CMK (cell line): ENCODE measurements around the gene ESR2.
"Not testable (repeated sequence)": the region's sequence is repeated elsewhere in the genome, so short reads cannot be mapped to it uniquely, and the experiment has no call there.

ENCODE experiments used
- DNase-seq: peaks from one replicate; pipeline ENCODE4 v3.0.0-alpha.2; 2010; ENCODE audit warnings: low read depth

Gene ESR2

GRCh38 chr14:64147126-64147790 is 146.9 kb downstream of the ESR2 start:
- no peak for DNase-seq

DNA sequence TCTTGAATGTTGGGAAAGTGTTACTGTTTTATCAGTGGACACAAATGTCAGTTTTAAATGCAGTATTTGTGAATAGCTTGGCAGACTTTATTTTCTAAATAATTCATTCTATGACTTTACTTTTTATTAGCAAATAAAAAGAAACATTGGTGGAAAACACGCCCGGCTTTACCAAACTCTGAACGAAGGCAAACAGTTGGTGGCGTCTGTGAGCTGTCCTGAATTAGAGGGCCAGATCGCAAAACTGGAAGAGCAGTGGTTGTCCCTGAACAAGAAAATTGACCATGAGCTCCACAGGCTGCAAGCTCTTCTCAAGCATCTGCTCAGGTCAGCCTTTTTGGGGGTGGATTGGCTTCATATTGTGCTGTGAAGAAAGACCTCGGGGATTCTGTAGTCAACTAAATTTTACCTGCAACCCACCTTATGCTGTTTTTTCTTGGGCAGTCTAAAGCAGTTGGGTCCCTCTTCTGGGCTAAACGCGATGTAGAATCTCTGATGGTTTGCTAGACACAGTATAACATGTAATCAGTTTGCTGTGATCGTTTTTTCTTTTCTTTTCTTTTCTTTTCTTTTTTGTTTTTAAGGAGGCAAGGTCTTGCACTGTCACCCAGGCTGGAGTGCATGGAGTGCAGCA is 156.4 kb downstream of the ESR2 start:
- no peak for DNase-seq

- no peak for DNase-seq
These were observed 167.6 kb downstream of the ESR2 start for GRCh38 chr14:64126548-64126947.

- no peak for DNase-seq
These were observed 168.9 kb downstream of the ESR2 start for GRCh38 chr14:64125270-64125669.

GRCh38 chr14:64123241-64123822 is 170.8 kb downstream of the ESR2 start:
- no peak for DNase-seq

- no peak for DNase-seq
These were observed 174.2 kb downstream of the ESR2 start for GRCh38 chr14:64119980-64120379.

DNA sequence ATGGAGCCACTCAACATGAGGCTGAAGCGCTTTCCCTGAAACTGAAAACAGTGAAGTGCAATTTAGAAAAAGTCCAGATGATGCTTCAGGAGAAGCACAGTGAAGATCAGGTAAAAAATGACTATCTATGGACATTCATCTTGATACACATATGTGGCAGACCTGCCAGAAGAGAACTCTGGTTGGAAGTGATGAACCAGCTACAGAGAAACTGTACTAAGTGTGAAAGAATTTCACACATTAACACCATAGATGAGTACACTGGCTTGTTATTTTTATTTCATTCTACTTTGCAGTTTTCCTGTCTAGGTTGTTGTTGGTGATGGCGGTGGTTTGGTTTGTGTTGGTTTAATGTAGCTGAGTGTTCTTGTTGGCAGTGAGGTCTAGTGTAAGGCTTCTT is 174.7 kb downstream of the ESR2 start:
- no peak for DNase-seq

GRCh38 chr14:64118892-64119291 is 175.3 kb downstream of the ESR2 start:
- DNase-seq: no peak

DNA sequence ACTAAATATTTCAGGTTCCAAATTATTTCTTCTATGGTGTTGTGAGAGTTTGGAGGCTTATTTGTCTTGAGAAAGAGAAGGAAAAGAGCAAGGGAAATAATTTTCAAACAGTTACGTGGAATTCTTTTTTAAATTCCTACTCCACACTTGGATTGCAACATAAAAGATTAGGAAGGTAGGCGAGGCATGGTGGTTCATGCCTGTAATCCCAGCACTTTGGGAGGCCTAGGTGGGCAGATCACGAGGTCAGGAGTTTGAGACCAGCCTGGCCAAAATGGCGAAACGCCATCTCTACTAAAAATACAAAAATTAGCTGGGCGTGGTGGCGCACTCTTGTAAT is 175.8 kb downstream of the ESR2 start:
- not testable (repeated sequence) for DNase-seq

DNA sequence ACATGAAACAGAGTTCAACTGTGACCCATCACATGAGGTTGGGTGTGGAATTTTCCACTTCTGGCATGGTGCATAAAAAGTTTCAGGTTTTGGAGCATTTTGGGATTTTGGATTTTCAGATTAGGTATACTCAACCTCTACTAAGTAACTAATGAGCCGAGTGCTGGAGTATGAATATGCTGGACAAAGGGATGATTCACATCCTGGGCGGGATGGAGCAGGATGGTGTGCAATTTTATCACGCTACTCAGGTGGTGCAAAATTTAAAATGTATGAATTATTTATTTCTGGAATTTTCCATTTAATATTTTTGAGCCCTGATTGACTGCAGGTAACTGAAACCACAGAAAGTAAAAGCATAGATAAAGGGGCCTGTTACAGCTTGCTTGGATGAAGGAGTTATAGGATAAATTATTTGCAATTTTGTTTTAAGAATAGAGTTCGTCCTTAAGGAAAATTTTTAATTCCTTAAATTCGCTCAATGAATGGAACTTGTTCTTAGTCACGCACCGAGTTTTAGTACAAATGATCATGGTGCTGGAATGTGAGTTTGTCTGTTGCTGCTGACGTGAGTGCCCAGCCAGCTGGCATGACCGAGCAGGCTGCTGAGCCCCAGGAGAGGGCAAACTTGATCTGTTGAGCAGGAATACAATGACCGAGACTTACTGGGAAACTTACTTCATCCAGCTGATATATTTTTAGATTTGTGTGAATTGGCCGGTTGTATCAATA is 176.3 kb downstream of the ESR2 start:
- no peak for DNase-seq

DNA sequence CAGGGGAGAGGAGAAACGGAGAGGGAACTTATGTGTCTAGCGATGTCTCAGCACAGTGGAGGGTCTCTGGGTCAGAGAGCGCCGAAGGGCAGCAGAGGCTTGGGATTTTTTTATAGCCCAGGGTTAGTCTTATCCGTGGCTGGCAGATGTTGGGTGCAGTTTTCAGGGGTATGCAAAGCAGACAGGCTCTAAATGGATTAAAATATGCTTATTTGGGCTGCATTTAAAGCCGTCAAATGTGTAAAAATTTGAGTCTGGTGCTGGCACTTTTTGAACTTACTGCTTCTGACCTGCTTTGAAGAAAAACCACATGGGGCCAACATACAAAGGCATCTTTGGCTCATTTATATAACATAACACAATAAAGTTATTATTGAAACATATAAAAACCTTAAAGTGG is 178.8 kb downstream of the ESR2 start:
- DNase-seq: no peak

DNA sequence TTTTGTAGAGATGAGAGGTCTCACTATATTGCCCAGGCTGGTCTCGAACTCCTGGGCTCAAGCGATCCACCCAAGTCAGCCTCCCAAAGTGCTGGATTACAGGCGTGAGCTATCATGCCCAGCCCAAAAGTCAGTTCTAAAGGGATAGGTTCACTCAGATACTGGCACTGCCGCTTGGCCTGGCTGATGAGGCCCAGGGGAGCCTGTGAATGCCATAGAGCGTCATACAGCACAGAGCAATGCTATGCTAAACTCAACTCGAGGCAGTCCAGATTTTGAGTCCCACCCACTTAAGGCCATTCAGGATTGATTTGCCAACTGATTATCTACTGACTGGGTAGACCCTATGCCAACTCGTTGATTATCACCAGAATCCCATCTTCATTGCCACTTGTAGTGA is 179.4 kb downstream of the ESR2 start:
- DNase-seq: no peak

DNA sequence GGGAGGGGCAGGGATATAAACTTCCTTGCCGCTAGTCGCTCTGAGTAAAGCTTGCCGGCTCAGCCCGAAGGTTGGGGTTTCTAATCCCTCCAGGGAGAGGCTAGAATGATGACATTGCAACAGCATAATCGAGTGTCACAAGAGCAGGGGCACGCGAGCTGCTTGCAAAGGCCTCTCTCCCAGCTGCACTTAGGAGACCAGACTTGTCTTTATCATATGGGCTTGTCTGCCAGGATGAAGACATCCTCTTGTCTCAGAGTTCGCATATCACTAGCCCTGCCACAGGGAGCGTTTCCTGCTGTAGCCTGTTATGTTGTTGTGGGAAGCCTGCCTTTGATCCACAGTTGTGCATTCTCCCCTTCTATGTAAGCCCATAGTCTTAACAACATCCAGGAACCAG is 180.0 kb downstream of the ESR2 start:
- DNase-seq: no peak

- DNase-seq: no peak
These were observed 181.1 kb downstream of the ESR2 start for GRCh38 chr14:64112867-64113678.

GRCh38 chr14:64110802-64111201 is 183.4 kb downstream of the ESR2 start:
- DNase-seq: no peak

- no peak for DNase-seq
These were observed 184.2 kb downstream of the ESR2 start for GRCh38 chr14:64109819-64110554.

- no peak for DNase-seq
These were observed 186.7 kb downstream of the ESR2 start for GRCh38 chr14:64107438-64107837.

DNA sequence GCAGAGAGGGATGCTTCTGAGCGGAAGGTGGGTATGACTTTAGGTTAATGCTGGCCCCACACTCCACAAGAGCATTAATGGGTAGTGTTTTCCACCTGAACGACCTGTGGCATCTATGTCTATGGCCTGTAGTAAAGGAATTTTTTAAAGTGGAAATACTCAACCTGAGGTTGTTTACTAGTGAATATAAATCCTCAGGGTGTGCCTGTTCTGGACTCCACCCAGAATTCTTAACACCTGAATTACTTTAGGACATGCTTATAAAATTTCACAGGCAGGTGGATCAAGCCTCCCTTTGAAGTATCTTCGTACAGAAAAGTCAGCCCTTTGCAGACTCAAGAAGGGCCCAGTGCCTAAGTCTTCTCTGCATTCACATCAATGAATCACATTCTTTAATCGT is 196.1 kb downstream of the ESR2 start:
- no peak for DNase-seq

DNA sequence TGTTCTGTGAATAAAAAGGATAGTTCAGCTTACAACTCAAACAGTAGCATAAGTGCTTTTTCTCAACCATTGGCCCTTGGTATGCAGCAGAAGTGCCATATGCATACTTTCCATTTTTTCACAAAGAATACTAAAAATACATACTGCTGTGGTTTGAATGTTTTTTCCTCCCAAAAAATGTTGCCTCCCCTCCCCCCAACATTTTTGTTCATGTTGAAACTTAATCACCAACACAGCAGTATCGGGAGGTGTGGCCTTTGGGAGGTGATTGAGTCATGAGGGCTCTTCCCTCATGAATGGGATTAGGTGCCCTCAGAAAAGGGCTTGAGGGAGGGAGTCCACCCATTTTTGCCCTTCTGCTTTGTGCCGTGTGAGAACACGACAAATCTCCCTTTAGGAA is 198.6 kb downstream of the ESR2 start:
- no peak for DNase-seq

DNA sequence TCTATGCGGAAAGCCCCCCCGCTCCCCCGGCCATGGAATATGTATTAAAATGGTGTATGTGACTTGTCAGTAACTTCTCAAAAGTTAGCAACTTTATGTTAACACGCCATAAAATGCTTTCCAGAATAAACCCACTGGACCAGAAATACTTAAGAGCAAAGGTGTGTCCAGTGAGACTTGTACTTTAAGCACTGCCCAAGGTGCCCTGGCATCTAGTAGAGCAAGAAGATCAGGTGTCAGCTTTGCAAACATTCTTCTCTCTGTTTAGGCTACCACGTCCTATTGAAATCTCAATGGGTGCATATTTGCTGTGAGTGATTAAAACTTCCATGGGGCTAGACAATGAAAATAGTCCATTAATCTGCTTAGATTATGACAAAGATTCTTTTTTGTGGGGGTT is 201.2 kb downstream of the ESR2 start:
- no peak for DNase-seq

- no peak for DNase-seq
These were observed 201.8 kb downstream of the ESR2 start for GRCh38 chr14:64092338-64092737.

DNA sequence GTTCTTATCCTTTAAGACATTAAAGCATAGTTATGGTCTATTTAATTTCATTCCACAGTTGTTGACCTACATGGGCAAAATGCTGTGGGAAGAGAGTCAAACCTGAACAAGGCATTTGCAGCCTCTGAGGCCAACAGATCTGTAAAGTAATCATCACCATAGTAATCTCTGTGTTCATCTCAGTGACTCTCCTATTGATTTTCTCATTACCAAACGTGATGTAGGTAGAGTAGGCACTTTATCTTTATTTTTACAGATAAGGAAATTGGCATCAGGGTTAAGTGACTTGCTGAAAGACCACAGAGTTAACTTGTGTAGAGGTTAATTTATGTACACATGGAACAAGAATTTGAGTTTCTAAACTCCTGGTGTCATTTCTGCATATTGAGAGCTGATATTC is 203.0 kb downstream of the ESR2 start:
- DNase-seq: no peak
